ENCODE measurements around the gene WWC2.

DNA sequence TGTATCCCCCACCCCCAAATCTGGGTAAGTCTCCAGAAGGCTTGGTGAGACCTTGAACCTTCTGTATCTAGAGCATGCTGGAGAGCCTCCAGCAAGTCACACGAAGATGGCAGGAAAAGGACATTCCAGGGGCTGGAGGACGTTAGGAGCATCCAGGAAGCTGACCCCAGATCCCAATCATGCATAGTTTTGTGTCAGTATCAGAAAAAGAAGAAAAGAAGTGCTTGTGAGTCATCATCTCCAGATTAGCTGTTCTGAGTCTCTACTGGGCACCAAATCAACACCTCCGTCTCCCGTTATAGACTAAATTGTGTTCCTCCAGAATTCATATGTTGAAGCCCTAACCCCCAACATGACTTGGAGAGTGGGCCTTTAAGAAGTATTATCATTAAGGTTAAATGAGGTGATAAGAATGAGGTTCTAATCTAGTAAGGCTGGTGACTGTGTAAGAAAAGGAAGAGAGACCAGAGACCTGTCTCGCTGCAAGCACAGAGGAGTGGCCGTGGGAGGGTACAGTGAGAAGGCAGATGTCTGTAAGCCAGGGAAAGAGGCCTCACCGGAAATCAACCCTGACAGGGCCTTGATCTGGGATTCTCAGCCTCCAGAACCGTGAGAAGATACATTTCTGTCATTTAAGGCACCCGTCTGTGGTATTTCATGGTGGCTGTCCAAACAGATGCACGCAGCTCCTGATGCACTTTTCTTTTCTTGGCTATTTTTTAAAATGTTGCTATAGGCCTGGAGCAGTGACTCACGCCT is 261.3 kb downstream of the WWC2 start:
- no peak for TF ChIP-seq POLR2AphosphoS5 (IDR thresholded peaks at IDR 0.05; ENCODE audit: low read depth, low read length)
- TF ChIP-seq CTCF (IDR thresholded peaks at IDR 0.05): no peak
- no peak for TF ChIP-seq TCF7L2 (IDR thresholded peaks at IDR 0.05; ENCODE audit: low read depth, low read length)
